B cell (primary cell): ENCODE results near the gene IL12RB1. TPM values are rescaled to one million over a fixed set of nuclear protein-coding genes. Genes with fewer than 3 reads are reported as not detected.

ENCODE experiments used
- ATAC-seq: fragments of 200-7000 bp; cut with Tn5 transposase; one replicate; pipeline ENCODE4 v1.10.0; 2021; ENCODE audit warnings: low read depth, mild to moderate bottlenecking, moderate number of reproducible peaks, moderate library complexity
- CTCF ChIA-PET: fragments of 350-600 bp; sonication (Branson Sonifier 250); formaldehyde crosslinking; loops from one replicate; lab custom pipeline; 2021; ENCODE audit warnings: antibody characterized with exemption, inconsistent platforms; lab: Charles Lee
- POLR2A ChIA-PET: fragments of 350-600 bp; sonication (Branson Sonifier 250); formaldehyde crosslinking; loops from one replicate; lab custom pipeline; 2021; ENCODE audit warnings: antibody characterized with exemption; lab: Charles Lee
- DNase-seq: peaks from one replicate; pipeline ENCODE4 v3.0.0; 2013
- H2AFZ ChIP-seq: 2 replicates; pipeline ENCODE4 v1.6.1; 2012; ENCODE audit warnings: mild to moderate bottlenecking, low read depth, low read length; ENCODE audit not compliant: insufficient read depth, poor library complexity, severe bottlenecking
- H3K27ac ChIP-seq, 2 donors: 1 replicate in 1 of 2; 2 replicates in 1 of 2; pipeline ENCODE4 v1.5.1; 2012 to 2013; ENCODE audit warnings: low read length in 2 of 2, mild to moderate bottlenecking in 2 of 2, moderate library complexity in 1 of 2
- H3K27me3 ChIP-seq, 4 experiments: fragments of 200-600 bp in 1 of 4; sonication (generic) in 1 of 4; replicated peaks in 1 of 4; 1 replicate in 2 of 4; 2 replicates in 2 of 4; pipeline versions ENCODE4 v1.6.1 to v1.7.0; 2013 to 2016; ENCODE audit warnings: low read length in 3 of 4, mild to moderate bottlenecking in 2 of 4, mixed read lengths in 1 of 4, moderate library complexity in 1 of 4; ENCODE audit not compliant: insufficient read depth in 4 of 4, control insufficient read depth in 3 of 4; ENCODE audit errors: control extremely low read depth in 1 of 4
- H3K36me3 ChIP-seq, 2 experiments: replicated peaks in 1 of 2; 1 replicate in 1 of 2; 2 replicates in 1 of 2; pipeline versions ENCODE4 v1.6.1 to v1.7.1; 2013; ENCODE audit warnings: low read length in 1 of 2; ENCODE audit not compliant: insufficient read depth in 2 of 2, control insufficient read depth in 1 of 2; ENCODE audit errors: control extremely low read depth in 1 of 2, extremely low read depth in 1 of 2
- H3K4me1 ChIP-seq, 2 donors: fragments of 200-600 bp in 1 of 2; sonication (generic) in 1 of 2; 1 replicate in 1 of 2; 2 replicates in 1 of 2; pipeline versions ENCODE4 v1.5.1 to v1.6.1; 2013 to 2017; ENCODE audit warnings: low read length in 2 of 2; ENCODE audit not compliant: control insufficient read depth in 2 of 2, insufficient read depth in 2 of 2
- H3K4me2 ChIP-seq: replicated peaks from 2 replicates; pipeline ENCODE3; 2012; ENCODE audit warnings: mild to moderate bottlenecking, low read depth, low read length; ENCODE audit not compliant: poor library complexity, severe bottlenecking
- H3K4me3 ChIP-seq, 5 experiments: fragments of 200-600 bp in 1 of 5; sonication (generic) in 1 of 5; 1 replicate in 3 of 5; 2 replicates in 2 of 5; pipeline versions ENCODE4 v1.5.1 to v1.7.0; 2011 to 2016; ENCODE audit warnings: low read length in 4 of 5, mild to moderate bottlenecking in 4 of 5, low read depth in 2 of 5, control low read depth in 1 of 5, moderate library complexity in 1 of 5; ENCODE audit not compliant: insufficient read depth in 1 of 5; ENCODE audit errors: control extremely low read depth in 1 of 5, extremely low read depth in 1 of 5
- H3K79me2 ChIP-seq: fragments of 200-600 bp; sonication (generic); one replicate; pipeline ENCODE4 v1.6.0; 2016; ENCODE audit warnings: low read length; ENCODE audit not compliant: control insufficient read depth, insufficient read depth
- H3K9ac ChIP-seq: fragments of 200-600 bp; sonication (generic); 2 replicates; pipeline ENCODE4 v1.6.1; 2017; ENCODE audit warnings: mild to moderate bottlenecking, low read length, moderate library complexity
- H3K9me3 ChIP-seq, 3 donors: one replicate each; pipeline versions ENCODE4 v1.6.1 to v1.7.1; 2013; ENCODE audit warnings: low read length in 2 of 3; ENCODE audit not compliant: control insufficient read depth in 2 of 3, insufficient read depth in 1 of 3; ENCODE audit errors: control extremely low read depth in 1 of 3
- H4K20me1 ChIP-seq: 2 replicates; pipeline ENCODE4 v1.6.0; 2012; ENCODE audit warnings: mild to moderate bottlenecking, low read length; ENCODE audit not compliant: insufficient read depth, control insufficient read depth, poor library complexity, severe bottlenecking
- H3K27ac Mint-ChIP-seq: one replicate; pipeline ENCODE4 v1.8.0; 2021; ENCODE audit warnings: mixed read lengths
- H3K27me3 Mint-ChIP-seq: one replicate; pipeline ENCODE4 v1.8.0; 2021; ENCODE audit warnings: mixed read lengths
- H3K4me1 Mint-ChIP-seq: one replicate; pipeline ENCODE4 v1.8.0; 2021; ENCODE audit warnings: mixed read lengths
- H3K4me3 Mint-ChIP-seq: one replicate; pipeline ENCODE4 v1.8.0; 2021; ENCODE audit warnings: mixed read lengths
- H3K9me3 Mint-ChIP-seq: one replicate; pipeline ENCODE4 v1.8.0; 2022; ENCODE audit warnings: mixed read lengths; ENCODE audit not compliant: insufficient read depth
- CTCF ChIP-seq: fragments of 200-600 bp; IDR thresholded peaks from one replicate; pipeline ENCODE4 v1.8.0; 2022; ENCODE audit warnings: antibody characterized with exemption, mild to moderate bottlenecking
- EZH2 ChIP-seq: IDR thresholded peaks from 2 replicates; pipeline ENCODE4 v1.6.1; 2012; ENCODE audit warnings: borderline replicate concordance, low read depth, mild to moderate bottlenecking, moderate library complexity, low read length; ENCODE audit not compliant: insufficient read depth, poor library complexity, severe bottlenecking
- WGBS: methylation state at CpG from one replicate; pipeline ENCODE4 v1.1.5; 2013; ENCODE audit warnings: missing lambda C conversion rate; ENCODE audit not compliant: insufficient coverage; 5-methylcytosine and 5-hydroxymethylcytosine counted together
- intact Hi-C: fragments of 100-400 bp; cut with micrococcal nuclease; formaldehyde crosslinking; loops from one replicate; pipeline ENCODE4 v1.10.0; 2022
- polyA plus RNA-seq: library from polyadenylated mRNA; depleted of rRNA; stranded (reverse); fragments of >200 nt; gene quantifications from 2 replicates; pipeline ENCODE4 v1.2.3, GENCODE V29; 2012
- total RNA-seq, 2 donors: library from RNA; stranded (reverse); fragments of 120-200 nt in 1 of 2; gene quantifications; 1 replicate in 1 of 2; 2 replicates in 1 of 2; pipeline versions ENCODE4 v1.2.3 to v1.2.4, GENCODE V29; 2013 to 2022

Gene IL12RB1
- total and polyA plus RNA-seq, 2 donors (not counting 1 experiment from before 2014, with no cell fraction given): 18.8 to 24.5 TPM

GRCh38 chr19:18049385-18049784 is 37.3 kb downstream of the IL12RB1 start:
- no peak for ATAC-seq
- Histone ChIP-seq H3K4me1 (peaks cover 16 to 27% of the 10 kb centered on the region in 2 donors), H3K9ac (no peak overlapping the region), H3K36me3 (no peaks in the 10 kb centered on the region), H3K4me2 (no peak overlapping the region), H3K9me3 (no peaks in the 10 kb centered on the region), H3K27me3 (no peaks in the 10 kb centered on the region), H3K79me2 (no peaks in the 10 kb centered on the region), H2AFZ (no peak overlapping the region), H3K4me3 (no peak overlapping the region), H4K20me1 (no peaks in the 10 kb centered on the region), H3K27ac (no peak overlapping the region)
- 94% methylated on average over 8 of the region's 10 CpGs for WGBS
- peaks cover 36% of the 10 kb centered on the region for H3K4me1 Mint-ChIP-seq
- DNase-seq: no peak
- POLR2A ChIA-PET: interaction anchor here (0.7 kb wide), 2 partner anchors 26 to 32 kb away, joined by 3 read pairs; no protein-coding TSS in a partner anchor
- CTCF ChIA-PET: interaction anchor here (2.2 kb wide), 1 partner anchor 26 kb away, joined by 6 read pairs; no protein-coding TSS in a partner anchor
- TF ChIP-seq CTCF (no peak), EZH2 (no peak)
- no peak overlapping the region for H3K4me3 Mint-ChIP-seq
- no peaks in the 10 kb centered on the region for H3K9me3 Mint-ChIP-seq
- H3K27ac Mint-ChIP-seq: no peak overlapping the region
- intact Hi-C loops: loop anchor here (5.0 kb wide), 1 partner anchor 48 kb away; the partner anchor contains the start of gene MAST3
- no peaks in the 10 kb centered on the region for H3K27me3 Mint-ChIP-seq

GRCh38 chr19:18046059-18046718 is 40.5 kb downstream of the IL12RB1 start:
- no peak overlapping the region for H3K4me2 ChIP-seq
- no peak overlapping the region for H3K4me3 ChIP-seq
- H3K27me3 ChIP-seq: no peaks in the 10 kb centered on the region
- no peaks in the 10 kb centered on the region for H4K20me1 ChIP-seq
- H3K9me3 ChIP-seq: no peaks in the 10 kb centered on the region
- ATAC-seq (no peak), DNase-seq (no peak)
- H3K4me1 Mint-ChIP-seq: peaks cover 54% of the 10 kb centered on the region
- intact Hi-C loops: loop anchor here (5.0 kb wide), 1 partner anchor 51 kb away; the partner anchor contains the start of gene MAST3
- no peaks in the 10 kb centered on the region for H3K79me2 ChIP-seq
- peak overlapping the region; percentile 73 for H3K27ac Mint-ChIP-seq
- CTCF ChIA-PET: interaction anchor here (0.7 to 6.9 kb wide), 5 partner anchors 11 to 45 kb away, joined by 3 to 62 read pairs (median 13); partner anchors contain the start of gene ARRDC2
- POLR2A ChIA-PET: interaction anchor here (2.9 to 5.3 kb wide), 2 partner anchors 24 to 39 kb away, joined by 35 to 160 read pairs; partner anchors contain the start of gene ARRDC2
- no peaks in the 10 kb centered on the region for H3K36me3 ChIP-seq
- peak overlapping the region; percentile 23 for H3K4me3 Mint-ChIP-seq
- TF ChIP-seq CTCF: no peak
- peaks cover 38 to 55% of the 10 kb centered on the region in 2 donors for H3K4me1 ChIP-seq
- 94% methylated on average over 14 of the region's 14 CpGs for WGBS
- no peaks in the 10 kb centered on the region for H3K27me3 Mint-ChIP-seq
- H3K9me3 Mint-ChIP-seq: no peaks in the 10 kb centered on the region
- H3K27ac ChIP-seq: no peak overlapping the region
- no peak overlapping the region for H3K9ac ChIP-seq
- no peak overlapping the region for H2AFZ ChIP-seq
